Panc1 (cell line): Measurements from ENCODE around the gene TRIML2. TPM values are rescaled to one million over a fixed set of nuclear protein-coding genes. Genes with fewer than 3 reads are reported as not detected.

Experiments used
- ATAC-seq: fragments of 200-7000 bp; cut with Tn5 transposase; 2 replicates; pipeline ENCODE4 v1.9.1; 2020; ENCODE audit warnings: mild to moderate bottlenecking, moderate library complexity
- BruUV-seq: library from RNA; stranded (reverse); fragments of 400-500 nt; replicated peaks from 2 replicates; lab custom pipeline; 2021; lab: Mats Ljungman, UMichigan
- CTCF ChIA-PET: fragments of 300-600 bp; sonication (Branson Sonifier 250); formaldehyde crosslinking; loops from one replicate; lab custom pipeline; 2022; ENCODE audit warnings: antibody characterized with exemption; lab: Charles Lee
- POLR2A ChIA-PET: fragments of 300-600 bp; sonication (Branson Sonifier 250); formaldehyde crosslinking; loops from one replicate; lab custom pipeline; 2022; ENCODE audit warnings: antibody characterized with exemption; lab: Charles Lee
- DNase-seq: peaks from one replicate; pipeline ENCODE4 v3.0.0-alpha.2; 2010; ENCODE audit warnings: low read depth, low spot score
- H3K27ac ChIP-seq: 2 replicates; pipeline ENCODE4 v1.5.1; 2011; ENCODE audit warnings: mild to moderate bottlenecking, low read length, inconsistent platforms
- H3K27me3 ChIP-seq: fragments of 200-500 bp; sonication (Bioruptor generic); 2 replicates; pipeline ENCODE4 v1.6.0; 2014; ENCODE audit warnings: low read length, inconsistent platforms; ENCODE audit not compliant: control insufficient read depth, insufficient read depth
- H3K36me3 ChIP-seq: fragments of 200-500 bp; sonication (Bioruptor generic); 2 replicates; pipeline ENCODE4 v1.5.1; 2014; ENCODE audit warnings: inconsistent platforms, mild to moderate bottlenecking, low read length, moderate library complexity; ENCODE audit not compliant: control insufficient read depth, insufficient read depth
- H3K4me1 ChIP-seq: 2 replicates; pipeline ENCODE4 v1.5.1; 2011; ENCODE audit warnings: inconsistent platforms, mild to moderate bottlenecking, low read length, moderate library complexity; ENCODE audit not compliant: control insufficient read depth, insufficient read depth
- H3K4me3 ChIP-seq, 2 experiments: 2 replicates each; pipeline ENCODE4 v1.5.1; 2011 to 2012; ENCODE audit warnings: low read depth in 2 of 2, low read length in 2 of 2, mild to moderate bottlenecking in 2 of 2, inconsistent platforms in 1 of 2, moderate library complexity in 1 of 2
- H3K9me3 ChIP-seq: fragments of 200-500 bp; sonication (Bioruptor generic); 2 replicates; pipeline ENCODE4 v1.5.1; 2014; ENCODE audit warnings: low read depth, mild to moderate bottlenecking, inconsistent platforms, low read length, moderate library complexity; ENCODE audit not compliant: control insufficient read depth, insufficient read depth
- CTCF ChIP-seq: fragments of 450-650 bp; IDR thresholded peaks from 2 replicates; pipeline ENCODE4 v1.5.1; 2017; ENCODE audit warnings: mild to moderate bottlenecking
- POLR2AphosphoS5 ChIP-seq: IDR thresholded peaks from 2 replicates; pipeline ENCODE4 v1.6.1; 2012; ENCODE audit warnings: mild to moderate bottlenecking, low read depth, low read length, moderate library complexity
- REST ChIP-seq, 2 experiments: IDR thresholded peaks; 2 replicates each; pipeline ENCODE4 v1.6.1; 2011 to 2012; ENCODE audit warnings: low read depth in 2 of 2, control low read depth in 1 of 2, low read length in 1 of 2, mild to moderate bottlenecking in 1 of 2, moderate library complexity in 1 of 2; ENCODE audit not compliant: insufficient read depth in 1 of 2
- SIN3A ChIP-seq: IDR thresholded peaks from 2 replicates; pipeline ENCODE4 v1.6.1; 2012; ENCODE audit warnings: low read depth, mild to moderate bottlenecking, low read length, moderate library complexity, borderline replicate concordance; ENCODE audit not compliant: insufficient read depth
- TCF7L2 ChIP-seq: IDR thresholded peaks from 2 replicates; pipeline ENCODE4 v1.6.1; 2011; ENCODE audit warnings: mild to moderate bottlenecking, low read depth, low read length, inconsistent platforms
- in situ Hi-C: cut with HindIII; loops from 2 replicates; pipeline ENCODE4 v1.10.0; 2016; ENCODE audit warnings: low sequenced_read_pairs, low pct_unique_long_range_greater_than_20kb
- intact Hi-C: fragments of 100-400 bp; cut with micrococcal nuclease; formaldehyde crosslinking; loops from one replicate; pipeline ENCODE4 v1.10.0; 2022; ENCODE audit not compliant: unreplicated experiment
- total RNA-seq: library from RNA; stranded (reverse); gene quantifications from one replicate; pipeline ENCODE4 v1.2.1, GENCODE V29; 2021; ENCODE audit not compliant: unreplicated experiment

Gene TRIML2
- total RNA-seq, 1 experiment from 2014 or later, result not detected

GRCh38 chr4:188111955-188112354 is 2.6 kb upstream of the TRIML2 start:
- intact Hi-C loops (no loop called here), in situ Hi-C loops (no loop called here)
- POLR2A ChIA-PET, result no interaction called here
- no peak overlapping the region for H3K4me3 ChIP-seq
- H3K27me3 ChIP-seq, result no peaks in the 10 kb centered on the region
- no peak for ATAC-seq
- BruUV-seq, result no TSS peak
- no peaks in the 10 kb centered on the region for H3K4me1 ChIP-seq
- CTCF ChIA-PET, result no interaction called here
- H3K36me3 ChIP-seq, result no peaks in the 10 kb centered on the region
- H3K9me3 ChIP-seq, result no peaks in the 10 kb centered on the region
- DNase-seq, result no peak
- TF ChIP-seq SIN3A, result no peak
- TF ChIP-seq REST (IDR thresholded peaks at IDR 0.05; ENCODE audit: insufficient read depth in 1 of 2, low read depth in 2 of 2, low read length in 1 of 2), result no peak
- TF ChIP-seq POLR2AphosphoS5, result no peak
- no peak for TF ChIP-seq TCF7L2
- TF ChIP-seq CTCF, result no peak
- no peak overlapping the region for H3K27ac ChIP-seq

- no peak overlapping the region for H3K4me3 ChIP-seq
- intact Hi-C loops (no loop called here), in situ Hi-C loops (no loop called here)
- no peaks in the 10 kb centered on the region for H3K27me3 ChIP-seq
- CTCF ChIA-PET, result no interaction called here
- no TSS peak for BruUV-seq
- no peaks in the 10 kb centered on the region for H3K9me3 ChIP-seq
- H3K27ac ChIP-seq, result no peak overlapping the region
- no peaks in the 10 kb centered on the region for H3K36me3 ChIP-seq
- POLR2A ChIA-PET, result no interaction called here
- no peak for TF ChIP-seq TCF7L2
- no peak for TF ChIP-seq POLR2AphosphoS5
- no peak for TF ChIP-seq CTCF
- no peak for TF ChIP-seq SIN3A
- no peak for TF ChIP-seq REST (IDR thresholded peaks at IDR 0.05; ENCODE audit: insufficient read depth in 1 of 2, low read depth in 2 of 2, low read length in 1 of 2)
- DNase-seq (no peak), ATAC-seq (no peak)
- no peaks in the 10 kb centered on the region for H3K4me1 ChIP-seq
These were observed 1.5 kb upstream of the TRIML2 start for GRCh38 chr4:188110741-188111471.
